Measurements from ENCODE around the gene RAB3GAP1.

GRCh38 chr2:135150725-135151124 is 98.6 kb downstream of the RAB3GAP1 start:
- TF ChIP-seq CTCF (conservative IDR thresholded peaks at IDR 0.05; ENCODE audit: low read length) (no peak), EZH2phosphoT487 (IDR thresholded peaks at IDR 0.05; ENCODE audit: borderline replicate concordance, low read depth, low read length) (no peak)
